Brain microvascular endothelial cell (primary cell): ENCODE data around the gene BCAT1.

Experiments used
- DNase-seq: peaks from one replicate; pipeline ENCODE4 v3.0.0-alpha.2; 2020
- H3K27ac ChIP-seq: fragments of 250-450 bp; sonication (Bioruptor Pico); 2 replicates; pipeline ENCODE4 v1.5.1; 2020; ENCODE audit warnings: mild to moderate bottlenecking, moderate library complexity
- H3K27me3 ChIP-seq: fragments of 250-450 bp; sonication (Bioruptor Pico); replicated peaks from 2 replicates; pipeline ENCODE4 v1.5.1; 2020; ENCODE audit warnings: mild to moderate bottlenecking
- H3K36me3 ChIP-seq: fragments of 250-450 bp; sonication (Bioruptor Pico); replicated peaks from 2 replicates; pipeline ENCODE4 v1.5.1; 2020; ENCODE audit warnings: mild to moderate bottlenecking
- H3K4me3 ChIP-seq: 2 replicates; pipeline ENCODE4 v1.5.1; 2011; ENCODE audit warnings: low read depth, mild to moderate bottlenecking, control low read depth, low read length, moderate library complexity
- CTCF ChIP-seq: IDR thresholded peaks from 2 replicates; pipeline ENCODE4 v1.5.1; 2011; ENCODE audit warnings: low read depth, mild to moderate bottlenecking, moderate library complexity, low read length, control low read depth, inconsistent platforms; ENCODE audit errors: missing control alignments
- in situ Hi-C: cut with HindIII; loops from 2 replicates; pipeline ENCODE4 v1.10.0; 2017; ENCODE audit warnings: low sequenced_read_pairs, low pct_ligation_motif_present

The BCAT1 gene

GRCh38 chr12:24979329-24979728 is 30.4 kb upstream of the BCAT1 start:
- DNase-seq = no peak
- Histone ChIP-seq H3K36me3 (no peaks in the 10 kb centered on the region), H3K4me3 (no peak overlapping the region), H3K27me3 (no peaks in the 10 kb centered on the region), H3K27ac (no peak overlapping the region)
- in situ Hi-C loops = loop anchor here (25.0 kb wide), 1 partner anchor 158 kb away; no protein-coding TSS in a partner anchor
- TF ChIP-seq CTCF = no peak

DNA sequence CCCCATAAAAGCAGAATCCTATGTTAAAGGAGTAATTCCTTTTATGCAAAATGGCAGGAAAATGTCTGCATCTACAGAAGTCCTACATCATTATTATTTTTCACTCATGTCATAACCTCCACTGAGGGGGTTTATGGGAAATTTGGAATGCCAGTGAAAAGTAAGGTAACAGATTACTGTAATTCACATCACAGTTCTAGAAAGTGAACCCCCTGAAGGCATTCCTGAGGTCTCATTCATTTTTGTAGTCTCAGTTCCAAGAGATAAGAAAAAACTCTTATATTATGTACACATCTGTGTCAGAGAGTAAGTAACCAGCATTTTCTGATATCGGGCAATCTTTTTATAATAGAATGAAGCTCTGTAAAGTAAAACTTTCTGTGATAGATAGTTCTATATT is 28.8 kb upstream of the BCAT1 start:
- Histone ChIP-seq H3K27ac (no peak overlapping the region), H3K4me3 (no peak overlapping the region), H3K36me3 (no peaks in the 10 kb centered on the region), H3K27me3 (no peaks in the 10 kb centered on the region)
- in situ Hi-C loops = loop anchor here (25.0 kb wide), 1 partner anchor 160 kb away; no protein-coding TSS in a partner anchor
- DNase-seq = peak; percentile 18
- no peak for TF ChIP-seq CTCF

DNA sequence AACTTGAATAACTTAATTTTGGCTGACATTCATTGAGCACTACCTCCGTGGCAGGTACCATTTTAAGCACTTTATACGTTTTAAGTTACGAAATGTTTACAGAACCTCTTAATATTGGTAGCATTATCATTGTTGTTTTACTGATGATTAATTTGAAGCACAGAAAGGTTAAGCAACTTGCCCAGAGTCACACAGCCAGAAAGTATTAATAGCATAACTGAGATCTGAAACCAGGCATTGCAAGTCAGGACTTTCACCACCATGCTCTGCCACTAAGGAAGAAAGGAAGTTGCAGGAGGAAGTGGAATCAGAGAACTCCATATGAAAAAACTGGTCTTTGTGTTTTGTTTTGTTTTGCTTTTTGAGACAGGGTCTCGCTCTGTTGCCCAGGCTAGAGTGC is 28.2 kb upstream of the BCAT1 start:
- Histone ChIP-seq H3K4me3 (no peak overlapping the region), H3K27me3 (no peaks in the 10 kb centered on the region), H3K36me3 (no peaks in the 10 kb centered on the region), H3K27ac (no peak overlapping the region)
- DNase-seq = no peak
- no peak for TF ChIP-seq CTCF
- in situ Hi-C loops = loop anchor here (25.0 kb wide), 1 partner anchor 160 kb away; no protein-coding TSS in a partner anchor

- H3K4me3 ChIP-seq = no peak overlapping the region
- no peaks in the 10 kb centered on the region for H3K27me3 ChIP-seq
- TF ChIP-seq CTCF = no peak
- H3K36me3 ChIP-seq = no peaks in the 10 kb centered on the region
- in situ Hi-C loops = loop anchor here (25.0 kb wide), 1 partner anchor 162 kb away; no protein-coding TSS in a partner anchor
- no peak for DNase-seq
- H3K27ac ChIP-seq = no peak overlapping the region
Measured at GRCh38 chr12:24975425-24975824, 26.5 kb upstream of the BCAT1 start.

DNA sequence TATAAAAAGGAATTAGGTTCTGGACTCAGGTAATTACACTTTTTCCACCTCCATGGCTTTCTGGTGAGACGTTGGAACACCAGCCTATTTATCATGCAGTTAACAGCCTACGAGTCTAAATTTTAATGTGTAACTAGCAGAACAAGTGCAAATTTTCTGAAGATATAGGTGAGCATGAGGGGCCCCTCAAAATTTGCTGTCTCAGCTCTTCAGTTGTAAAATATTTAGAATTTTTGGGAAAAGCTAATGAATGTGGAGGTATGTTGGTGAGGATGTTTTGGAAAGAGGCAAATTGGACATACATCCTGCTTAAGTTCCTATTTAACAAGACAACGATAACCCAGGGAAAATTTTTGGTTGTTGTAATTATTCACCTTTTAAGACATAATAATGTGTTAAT is 25.3 kb upstream of the BCAT1 start:
- Histone ChIP-seq H3K36me3 (no peaks in the 10 kb centered on the region), H3K27ac (no peak overlapping the region), H3K4me3 (no peak overlapping the region), H3K27me3 (no peaks in the 10 kb centered on the region)
- in situ Hi-C loops = no loop called here
- no peak for DNase-seq
- no peak for TF ChIP-seq CTCF

DNA sequence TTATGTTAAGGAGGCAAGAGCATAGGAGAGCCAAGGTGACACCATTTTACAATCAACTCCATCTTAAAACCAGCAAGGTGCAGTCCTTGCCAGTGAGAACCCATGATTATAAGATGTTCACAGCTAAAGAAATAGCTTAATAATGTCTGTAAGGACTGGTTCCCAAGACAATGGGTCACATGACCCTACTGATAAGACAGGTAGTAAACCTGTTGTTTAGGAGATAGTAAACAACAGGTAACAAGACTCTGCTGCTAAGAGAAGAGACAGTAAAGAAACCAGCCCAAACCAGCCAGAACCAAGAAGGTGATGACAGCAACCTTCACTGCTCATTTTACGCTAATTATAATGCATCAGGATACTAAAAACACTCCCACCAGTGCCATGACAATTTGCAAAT is 23.2 kb upstream of the BCAT1 start:
- in situ Hi-C loops = no loop called here

More for the DNA sequence above, 23.2 kb upstream of the BCAT1 start:
- H3K4me3 ChIP-seq = no peak overlapping the region
- H3K27ac ChIP-seq = no peak overlapping the region
- no peak for TF ChIP-seq CTCF
- H3K27me3 ChIP-seq = no peaks in the 10 kb centered on the region
- no peaks in the 10 kb centered on the region for H3K36me3 ChIP-seq
- no peak for DNase-seq
